Activated naive CD8-positive, alpha-beta T cell treated with anti-CD3 and anti-CD28 coated beads, Interleukin-2, amount 10 ng/mL, durations not matched to agents 7 days and 5 days (primary cell): ENCODE measurements around the gene SP4. TPM values are rescaled to one million over a fixed set of nuclear protein-coding genes. Genes with fewer than 3 reads are reported as not detected.
"Not testable (repeated sequence)": the region's sequence is repeated elsewhere in the genome, so short reads cannot be mapped to it uniquely, and the experiment has no call there.

Experiments used
- ATAC-seq: fragments of 150-1000 bp; cut with Tn5 transposase; one replicate; pipeline ENCODE4 v1.10.0; 2021; ENCODE audit warnings: low read depth, moderate library complexity
- POLR2A ChIA-PET: fragments of 350-600 bp; sonication (Branson Sonifier 250); formaldehyde crosslinking; loops from one replicate; lab custom pipeline; 2021; ENCODE audit warnings: antibody characterized with exemption; lab: Charles Lee
- DNase-seq: peaks from one replicate; pipeline ENCODE4 v3.0.0; 2021
- H3K27ac Mint-ChIP-seq: one replicate; pipeline ENCODE4 v1.8.0; 2022; ENCODE audit warnings: mild to moderate bottlenecking, mixed read lengths
- H3K27me3 Mint-ChIP-seq: one replicate; pipeline ENCODE4 v1.8.0; 2022; ENCODE audit warnings: mild to moderate bottlenecking, moderate library complexity, mixed read lengths
- H3K36me3 Mint-ChIP-seq: one replicate; pipeline ENCODE4 v1.8.0; 2021; ENCODE audit warnings: mild to moderate bottlenecking, mixed read lengths
- H3K4me1 Mint-ChIP-seq: one replicate; pipeline ENCODE4 v1.8.0; 2021; ENCODE audit warnings: mixed read lengths
- H3K4me3 Mint-ChIP-seq: one replicate; pipeline ENCODE4 v1.8.0; 2022; ENCODE audit warnings: mild to moderate bottlenecking, moderate library complexity, mixed read lengths
- H3K9me3 Mint-ChIP-seq: one replicate; pipeline ENCODE4 v1.8.0; 2021; ENCODE audit warnings: mixed read lengths
- total RNA-seq, 2 experiments: library from RNA; stranded (reverse); gene quantifications; one replicate each; pipeline ENCODE4 v1.2.3, GENCODE V29; 2021

Gene SP4
- total RNA-seq, 2 experiments from 2014 or later, result 39.6 to 42.4 TPM

DNA sequence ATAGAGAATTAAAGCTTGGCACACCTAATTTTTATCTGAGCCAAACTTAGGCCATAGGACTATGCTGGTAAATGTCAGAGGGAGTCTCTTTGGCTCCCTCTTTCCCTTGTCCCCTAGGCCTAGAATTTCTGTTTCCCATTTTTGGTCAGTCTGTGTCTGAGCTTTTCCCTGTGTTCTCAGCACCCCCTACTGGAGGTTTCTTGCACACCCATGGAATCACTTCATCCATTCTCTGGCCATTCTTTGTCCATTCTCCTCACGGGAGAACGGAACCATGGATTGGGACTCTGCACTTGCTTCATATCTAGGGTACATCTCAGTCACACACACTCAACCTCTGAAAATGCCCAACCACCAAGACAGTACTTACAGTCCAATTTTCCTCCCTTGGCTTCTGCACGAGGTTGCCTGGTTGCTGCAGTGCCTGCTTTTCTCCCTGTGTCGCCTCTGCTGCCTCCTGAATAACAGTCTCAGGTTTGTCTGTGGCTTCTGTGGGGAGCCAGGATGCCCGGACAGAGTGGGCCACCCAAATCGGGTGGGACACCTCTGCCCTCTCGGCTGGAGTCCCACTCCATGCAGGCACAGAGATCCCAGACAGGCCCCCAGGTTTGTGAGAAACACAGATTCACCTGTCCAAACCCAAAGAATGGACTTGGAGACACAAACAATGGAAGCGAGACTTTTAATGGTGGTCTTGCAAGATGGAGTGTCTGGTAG is 79.9 kb downstream of the SP4 start:
- Mint-ChIP-seq H3K9me3 (peaks cover 16% of the 10 kb centered on the region), H3K4me1 (peaks cover 6% of the 10 kb centered on the region), H3K36me3 (peaks cover 77% of the 10 kb centered on the region), H3K27me3 (no peaks in the 10 kb centered on the region), H3K4me3 (no peak overlapping the region), H3K27ac (no peak overlapping the region)
- no peak for ATAC-seq
- no peak for DNase-seq
- POLR2A ChIA-PET, result no interaction called here

- ATAC-seq (no peak), DNase-seq (no peak)
- POLR2A ChIA-PET, result no interaction called here
- peaks cover 71% of the 10 kb centered on the region for H3K36me3 Mint-ChIP-seq
- peaks cover 16% of the 10 kb centered on the region for H3K9me3 Mint-ChIP-seq
- peaks cover 4% of the 10 kb centered on the region for H3K4me1 Mint-ChIP-seq
- H3K4me3 Mint-ChIP-seq, result no peak overlapping the region
- no peak overlapping the region for H3K27ac Mint-ChIP-seq
- no peaks in the 10 kb centered on the region for H3K27me3 Mint-ChIP-seq
These were observed 80.7 kb downstream of the SP4 start for GRCh38 chr7:21508538-21508937.

DNA sequence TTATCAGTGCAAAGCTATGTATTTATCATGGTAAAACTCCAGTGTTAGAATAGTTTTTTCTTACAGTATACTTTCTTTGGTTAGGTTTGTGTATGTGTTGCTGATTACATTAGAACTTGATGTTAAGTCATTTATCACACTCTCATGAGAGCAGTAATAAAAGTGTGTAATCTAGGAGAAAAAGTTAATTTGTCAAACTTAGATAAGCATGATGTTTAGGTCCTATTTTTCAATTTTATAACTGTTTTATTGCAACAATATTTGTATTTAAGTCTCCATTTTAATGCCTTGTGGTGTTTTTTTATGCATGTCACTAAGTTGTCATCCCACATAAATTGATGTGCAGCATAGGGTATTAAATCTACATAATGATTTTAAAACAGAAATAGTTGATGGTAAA is 86.2 kb downstream of the SP4 start:
- no peaks in the 10 kb centered on the region for H3K4me1 Mint-ChIP-seq
- no peaks in the 10 kb centered on the region for H3K9me3 Mint-ChIP-seq
- no peak overlapping the region for H3K27ac Mint-ChIP-seq
- peaks cover 28% of the 10 kb centered on the region for H3K36me3 Mint-ChIP-seq
- H3K4me3 Mint-ChIP-seq, result no peak overlapping the region
- DNase-seq, result no peak
- ATAC-seq, result no peak
- POLR2A ChIA-PET, result no interaction called here
- no peaks in the 10 kb centered on the region for H3K27me3 Mint-ChIP-seq

DNA sequence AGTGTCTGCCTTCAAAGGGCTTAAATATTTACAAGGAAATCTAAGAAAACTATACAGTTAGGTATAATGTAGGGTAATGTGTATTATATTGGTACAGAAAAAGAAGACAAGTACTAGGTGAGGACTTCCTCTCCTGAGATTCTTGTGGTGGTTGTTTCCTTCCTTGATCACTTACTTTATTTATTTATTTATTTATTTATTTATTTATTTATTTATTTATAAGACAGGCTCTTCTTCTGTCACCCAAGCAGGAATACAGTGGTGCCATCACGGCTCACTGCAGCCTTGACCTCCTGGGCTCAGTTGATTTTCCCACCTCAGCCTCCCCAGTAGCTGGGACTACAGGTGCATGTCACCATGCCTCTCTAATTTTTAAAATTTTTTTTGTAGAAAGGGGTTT is 96.8 kb downstream of the SP4 start:
- Mint-ChIP-seq H3K27ac (no peak overlapping the region), H3K9me3 (peaks cover 4% of the 10 kb centered on the region), H3K4me3 (no peak overlapping the region), H3K36me3 (peaks cover 4% of the 10 kb centered on the region), H3K27me3 (peaks cover 5% of the 10 kb centered on the region), H3K4me1 (no peaks in the 10 kb centered on the region)
- ATAC-seq, result no peak
- no peak for DNase-seq
- POLR2A ChIA-PET, result no interaction called here

- no peak for ATAC-seq
- Mint-ChIP-seq H3K4me3 (no peak overlapping the region), H3K9me3 (peaks cover 7% of the 10 kb centered on the region), H3K4me1 (no peaks in the 10 kb centered on the region), H3K27me3 (peaks cover 6% of the 10 kb centered on the region), H3K27ac (no peak overlapping the region), H3K36me3 (peaks cover 2% of the 10 kb centered on the region)
- POLR2A ChIA-PET, result no interaction called here
- no peak for DNase-seq
These were observed 98.1 kb downstream of the SP4 start for GRCh38 chr7:21526007-21526406.

DNA sequence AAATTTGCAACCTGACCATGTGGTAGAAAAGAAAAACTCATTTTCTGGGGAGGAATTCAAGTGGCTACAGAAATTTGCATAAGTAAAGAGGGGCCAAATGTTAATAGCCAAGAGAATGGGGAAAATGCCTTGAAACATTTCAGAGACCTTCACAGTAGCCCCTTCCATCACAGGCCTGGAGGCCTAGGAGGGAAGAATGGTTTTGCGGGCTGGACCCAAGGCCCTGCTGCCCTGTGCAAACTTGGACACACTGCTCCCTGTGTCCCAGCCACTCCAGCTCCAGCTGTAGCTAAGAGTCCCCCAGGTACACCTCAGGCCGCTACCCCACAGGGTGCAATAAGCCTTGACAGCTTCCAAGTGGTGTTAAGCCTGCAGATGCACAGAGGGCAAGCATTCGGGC is 98.6 kb downstream of the SP4 start:
- H3K9me3 Mint-ChIP-seq, result peaks cover 7% of the 10 kb centered on the region
- no peaks in the 10 kb centered on the region for H3K4me1 Mint-ChIP-seq
- POLR2A ChIA-PET, result no interaction called here
- DNase-seq (no peak), ATAC-seq (no peak)
- peaks cover 2% of the 10 kb centered on the region for H3K36me3 Mint-ChIP-seq
- H3K27ac Mint-ChIP-seq, result no peak overlapping the region
- H3K4me3 Mint-ChIP-seq, result no peak overlapping the region
- H3K27me3 Mint-ChIP-seq, result peaks cover 7% of the 10 kb centered on the region

DNA sequence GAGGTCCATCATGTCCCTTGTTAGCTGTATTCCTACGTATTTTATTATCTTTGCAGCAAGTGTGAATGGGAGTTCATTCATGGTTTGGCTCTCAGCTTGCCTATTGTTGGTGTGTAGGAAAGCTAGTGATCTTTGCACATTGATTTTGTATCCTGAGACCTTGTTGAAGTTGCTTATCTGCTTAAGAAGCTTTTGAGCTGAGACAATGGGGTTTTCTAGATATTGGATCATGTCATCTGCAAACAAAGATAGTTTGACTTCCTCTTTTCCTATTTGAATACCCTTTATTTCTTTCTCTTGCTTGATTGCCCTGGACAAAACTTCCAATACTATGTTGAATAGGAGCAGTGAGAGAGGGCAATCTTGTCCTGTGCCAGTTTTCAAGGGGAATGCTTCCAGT is 104.6 kb downstream of the SP4 start:
- DNase-seq, H3K9me3 Mint-ChIP-seq, ATAC-seq, POLR2A ChIA-PET, H3K4me1 Mint-ChIP-seq, H3K36me3 Mint-ChIP-seq, H3K4me3 Mint-ChIP-seq, H3K27ac Mint-ChIP-seq: not testable (repeated sequence)
- peaks cover 15% of the 10 kb centered on the region for H3K27me3 Mint-ChIP-seq

DNA sequence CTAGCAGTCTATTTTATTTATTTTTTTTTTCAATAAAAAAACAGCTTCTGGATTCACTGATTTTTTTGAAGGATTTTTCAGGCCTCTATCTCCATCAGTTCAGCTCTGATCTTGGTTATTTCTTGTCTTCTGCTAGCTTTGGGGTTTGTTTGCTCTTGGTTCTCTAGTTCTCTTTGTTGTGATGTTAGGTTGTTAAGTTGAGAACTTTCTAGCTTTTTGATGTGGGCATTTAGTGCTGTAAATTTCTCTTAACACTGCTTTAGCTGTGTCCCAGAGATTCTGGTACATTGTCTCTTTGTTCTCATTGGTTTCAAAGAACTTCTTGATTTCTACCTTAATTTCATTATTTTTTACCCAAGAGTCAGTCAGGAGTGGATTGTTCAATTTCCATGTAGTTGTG is 105.8 kb downstream of the SP4 start:
- H3K4me3 Mint-ChIP-seq, H3K27ac Mint-ChIP-seq, H3K9me3 Mint-ChIP-seq, ATAC-seq, H3K4me1 Mint-ChIP-seq, DNase-seq, POLR2A ChIA-PET, H3K36me3 Mint-ChIP-seq: not testable (repeated sequence)
- peaks cover 15% of the 10 kb centered on the region for H3K27me3 Mint-ChIP-seq

DNA sequence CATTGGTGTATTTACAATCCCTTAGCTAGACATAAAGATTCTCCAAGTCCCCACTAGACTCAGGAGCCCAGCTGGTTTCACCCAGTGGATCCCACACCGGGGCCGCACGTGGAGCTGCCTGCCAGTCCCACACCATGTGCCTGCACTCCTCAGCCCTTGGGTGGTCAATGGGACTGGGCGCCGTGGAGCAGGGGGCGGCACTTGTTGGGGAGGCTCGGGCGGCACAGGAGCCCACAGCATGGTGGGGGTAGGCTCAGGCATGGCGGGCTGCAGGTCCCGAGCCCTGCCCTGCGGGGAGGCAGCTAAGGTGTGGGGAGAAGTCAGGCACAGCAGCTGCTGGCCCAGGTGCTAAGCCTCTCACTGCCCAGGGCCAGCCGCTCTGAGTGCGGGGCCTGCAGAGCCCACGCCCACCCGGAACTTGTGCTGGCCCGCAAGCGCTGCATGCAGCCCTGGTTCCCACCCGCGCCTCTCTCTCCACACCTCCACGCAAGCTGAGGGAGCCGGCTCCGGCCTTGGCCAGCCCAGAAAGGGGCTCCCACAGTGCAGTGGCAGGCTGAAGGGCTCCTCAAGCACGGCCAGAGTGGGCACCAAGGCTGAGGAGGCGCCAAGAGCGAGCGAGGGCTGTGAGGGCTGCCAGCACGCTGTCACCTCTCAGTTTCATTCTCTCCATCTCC is 108.7 kb downstream of the SP4 start:
- DNase-seq, H3K27ac Mint-ChIP-seq, H3K36me3 Mint-ChIP-seq, H3K4me3 Mint-ChIP-seq, POLR2A ChIA-PET, H3K9me3 Mint-ChIP-seq, ATAC-seq, H3K4me1 Mint-ChIP-seq: not testable (repeated sequence)
- peaks cover 20% of the 10 kb centered on the region for H3K27me3 Mint-ChIP-seq

GRCh38 chr7:21538936-21539495 is 111.1 kb downstream of the SP4 start:
- no peak for DNase-seq
- POLR2A ChIA-PET, result no interaction called here
- Mint-ChIP-seq H3K36me3 (no peaks in the 10 kb centered on the region), H3K4me1 (peaks cover 7% of the 10 kb centered on the region), H3K4me3 (no peak overlapping the region), H3K27me3 (peaks cover 33% of the 10 kb centered on the region), H3K27ac (no peak overlapping the region), H3K9me3 (no peaks in the 10 kb centered on the region)
- no peak for ATAC-seq

- ATAC-seq, result peak; percentile 93
- Mint-ChIP-seq H3K27ac (no peak within 1 kb of the TSS), H3K36me3 (no peaks in the 10 kb centered on the region), H3K4me3 (peak within 1 kb of the TSS; percentile 85), H3K27me3 (peaks cover 63% of the 10 kb centered on the region), H3K4me1 (peaks cover 9% of the 10 kb centered on the region), H3K9me3 (no peaks in the 10 kb centered on the region)
- peak; percentile 58 for DNase-seq
- POLR2A ChIA-PET, result interaction anchor here (0.6 kb wide), 1 partner anchor 275 kb away, joined by 4 read pairs; no protein-coding TSS in a partner anchor
These were observed 115.1 kb downstream of the SP4 start, which contains the start of gene DNAH11 for GRCh38 chr7:21542891-21543527. Gene DNAH11 (plus strand): TSS chr7:21543039. CDS start chr7:21543246, 207 bp downstream.

DNA sequence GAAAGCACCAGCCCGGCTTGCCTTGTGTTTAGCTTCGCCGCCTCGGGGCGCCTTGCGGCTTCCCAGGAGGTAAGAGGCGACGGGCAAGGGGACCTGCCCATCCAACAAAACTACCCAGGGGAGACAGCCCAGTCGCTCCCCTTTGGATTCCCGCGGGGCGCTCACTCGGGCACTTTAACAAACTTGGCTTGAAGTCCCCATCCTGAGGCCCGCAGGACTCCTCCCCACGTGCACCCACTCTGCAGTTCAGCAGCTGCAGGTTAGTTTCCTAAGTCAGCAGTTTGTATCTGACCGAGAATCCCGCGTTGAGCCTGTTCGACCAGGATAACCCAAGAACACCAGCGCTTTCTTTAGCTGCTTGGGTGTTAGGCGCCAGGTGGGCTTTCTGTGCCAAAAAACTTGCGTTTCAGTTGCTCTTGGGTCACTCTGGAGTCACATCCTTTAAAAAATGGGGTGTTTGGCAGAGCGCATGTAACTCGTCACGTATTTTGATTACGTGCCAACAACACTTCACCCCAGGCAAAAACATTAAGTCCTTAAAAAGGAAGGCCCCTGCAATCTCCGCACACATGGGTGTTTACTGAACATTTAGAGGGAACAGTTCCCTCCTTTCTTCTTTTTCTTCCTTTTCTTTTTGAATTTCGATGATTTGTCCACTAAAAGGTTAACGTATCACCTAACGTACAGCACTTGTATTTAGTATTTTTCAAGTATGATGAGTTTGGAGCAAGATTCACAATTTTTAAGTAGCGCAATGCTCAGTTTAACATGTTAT is 115.8 kb downstream of the SP4 start:
- Mint-ChIP-seq H3K27me3 (peaks cover 63% of the 10 kb centered on the region), H3K4me3 (peak overlapping the region; percentile 85), H3K4me1 (peaks cover 9% of the 10 kb centered on the region), H3K27ac (no peak overlapping the region), H3K9me3 (no peaks in the 10 kb centered on the region), H3K36me3 (no peaks in the 10 kb centered on the region)
- DNase-seq, result no peak
- POLR2A ChIA-PET, result interaction anchor here (0.6 kb wide), 1 partner anchor 275 kb away, joined by 4 read pairs; no protein-coding TSS in a partner anchor
- peak; percentile 21 for ATAC-seq

DNA sequence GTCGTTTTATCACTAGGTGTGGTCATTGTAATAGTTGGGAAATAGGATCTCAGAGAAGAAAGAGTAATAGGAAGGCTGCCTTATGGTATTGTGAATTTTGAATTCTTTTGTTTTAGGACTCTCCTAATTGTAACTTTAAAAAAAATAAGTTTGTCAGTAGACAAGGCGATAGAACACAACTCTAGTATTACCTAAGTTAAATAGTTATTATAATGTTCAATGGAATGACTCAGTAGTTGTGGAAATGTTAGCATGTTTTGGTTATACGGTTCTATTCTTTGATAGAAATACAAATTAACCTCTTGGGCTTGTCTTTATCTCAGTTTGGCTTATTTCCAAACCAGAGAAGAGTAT is 116.4 kb downstream of the SP4 start:
- H3K4me1 Mint-ChIP-seq, result peaks cover 5% of the 10 kb centered on the region
- ATAC-seq, result no peak
- H3K27ac Mint-ChIP-seq, result no peak overlapping the region

More for the DNA sequence above, 116.4 kb downstream of the SP4 start:
- H3K9me3 Mint-ChIP-seq, result no peaks in the 10 kb centered on the region
- H3K27me3 Mint-ChIP-seq, result peaks cover 63% of the 10 kb centered on the region
- no peak for DNase-seq
- peak overlapping the region; percentile 85 for H3K4me3 Mint-ChIP-seq
- POLR2A ChIA-PET, result no interaction called here
- no peaks in the 10 kb centered on the region for H3K36me3 Mint-ChIP-seq
